CD4-positive, alpha-beta T cell treated with Interleukin-17A for 4 hours (primary cell): ENCODE measurements around the gene ARHGEF40.
"Not testable (repeated sequence)": the region's sequence is repeated elsewhere in the genome, so short reads cannot be mapped to it uniquely, and the experiment has no call there.

Experiments
- DNase-seq: peaks from one replicate; pipeline ENCODE4 v3.0.0-alpha.2; 2020; ENCODE audit warnings: mixed read lengths

ARHGEF40 gene

GRCh38 chr14:21040370-21040925, 29.7 kb upstream of the ARHGEF40 start:
- no peak for DNase-seq

DNA sequence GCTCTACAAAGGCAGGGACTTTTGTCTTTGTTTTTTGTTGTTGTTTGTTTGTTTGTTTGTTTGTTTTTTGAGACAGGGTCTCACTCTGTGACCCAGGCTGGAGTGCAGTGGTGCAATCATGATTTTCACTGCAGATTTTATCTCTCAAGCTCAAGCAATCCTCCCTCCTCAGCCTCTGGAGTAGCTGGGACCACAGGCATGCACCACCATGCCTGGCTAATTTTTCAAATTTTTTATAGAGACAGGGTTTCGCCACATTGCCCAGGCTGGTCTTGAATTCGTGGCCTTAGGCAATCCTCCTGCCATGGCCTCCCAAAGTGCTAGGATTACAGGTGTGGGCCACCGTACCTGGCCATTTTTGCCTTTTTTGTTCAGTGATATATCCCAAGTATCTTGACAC, 29.2 kb upstream of the ARHGEF40 start:
- DNase-seq, result not testable (repeated sequence)

DNA sequence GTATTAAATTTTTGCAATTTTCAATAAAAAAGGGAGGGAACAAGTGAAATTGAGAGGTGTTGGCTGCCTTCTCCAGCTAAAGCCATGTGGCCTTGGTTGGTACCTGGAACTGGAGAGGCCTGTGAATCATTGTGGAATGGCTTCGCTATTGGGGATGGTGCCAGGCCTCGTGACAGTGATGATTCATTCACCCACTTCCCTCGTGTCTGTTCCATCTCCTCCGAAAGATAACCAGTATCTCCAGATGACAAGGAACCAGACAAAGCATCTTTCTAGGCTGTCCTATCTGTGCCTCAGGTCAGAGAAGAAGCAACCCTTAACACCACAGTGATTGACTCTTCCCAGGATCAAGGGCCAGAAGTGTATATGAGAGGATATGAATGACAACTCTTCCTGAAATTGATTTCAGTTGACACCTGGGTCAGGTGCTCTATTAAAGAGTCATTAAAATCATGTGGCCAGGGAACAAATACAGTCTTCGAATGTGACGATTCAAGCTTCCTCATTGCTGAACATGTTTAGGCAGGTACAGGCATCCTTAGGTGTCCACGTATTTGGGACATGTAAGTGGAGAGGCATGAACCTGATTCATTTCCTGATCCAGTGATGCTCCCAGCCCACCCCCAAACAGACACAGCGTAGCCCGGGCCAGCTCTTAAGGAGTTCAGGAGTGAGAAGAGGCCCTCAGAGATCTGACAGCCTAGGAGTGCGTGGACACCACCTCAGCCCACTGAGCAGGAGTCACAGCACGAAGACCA, 28.2 kb upstream of the ARHGEF40 start, which contains the start of gene RNASE7:
Gene RNASE7, plus strand, starts transcription at position 687 of the 758 bp plus-strand sequence. CDS start 631 bp downstream, outside the sequence.
- DNase-seq, result no peak

DNA sequence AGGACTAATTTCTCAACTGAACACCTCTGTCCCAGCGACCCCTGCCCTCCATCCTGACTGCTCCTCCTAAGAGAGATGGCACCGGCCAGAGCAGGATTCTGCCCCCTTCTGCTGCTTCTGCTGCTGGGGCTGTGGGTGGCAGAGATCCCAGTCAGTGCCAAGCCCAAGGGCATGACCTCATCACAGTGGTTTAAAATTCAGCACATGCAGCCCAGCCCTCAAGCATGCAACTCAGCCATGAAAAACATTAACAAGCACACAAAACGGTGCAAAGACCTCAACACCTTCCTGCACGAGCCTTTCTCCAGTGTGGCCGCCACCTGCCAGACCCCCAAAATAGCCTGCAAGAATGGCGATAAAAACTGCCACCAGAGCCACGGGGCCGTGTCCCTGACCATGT, 27.2 kb upstream of the ARHGEF40 start:
- no peak for DNase-seq

DNA sequence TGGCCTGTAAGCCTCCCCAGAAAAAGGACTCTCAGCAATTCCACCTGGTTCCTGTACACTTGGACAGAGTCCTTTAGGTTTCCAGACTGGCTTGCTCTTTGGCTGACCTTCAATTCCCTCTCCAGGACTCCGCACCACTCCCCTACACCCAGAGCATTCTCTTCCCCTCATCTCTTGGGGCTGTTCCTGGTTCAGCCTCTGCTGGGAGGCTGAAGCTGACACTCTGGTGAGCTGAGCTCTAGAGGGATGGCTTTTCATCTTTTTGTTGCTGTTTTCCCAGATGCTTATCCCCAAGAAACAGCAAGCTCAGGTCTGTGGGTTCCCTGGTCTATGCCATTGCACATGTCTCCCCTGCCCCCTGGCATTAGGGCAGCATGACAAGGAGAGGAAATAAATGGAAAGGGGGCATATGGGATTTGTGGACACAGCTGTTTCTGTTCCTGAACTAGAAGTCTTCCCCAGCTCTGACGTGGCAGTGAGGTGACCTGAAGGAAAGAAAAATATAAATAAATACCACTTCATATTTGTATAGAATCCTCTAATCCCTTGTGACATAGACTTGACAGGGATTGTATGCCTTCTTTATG, 26.6 kb upstream of the ARHGEF40 start:
- no peak for DNase-seq

DNA sequence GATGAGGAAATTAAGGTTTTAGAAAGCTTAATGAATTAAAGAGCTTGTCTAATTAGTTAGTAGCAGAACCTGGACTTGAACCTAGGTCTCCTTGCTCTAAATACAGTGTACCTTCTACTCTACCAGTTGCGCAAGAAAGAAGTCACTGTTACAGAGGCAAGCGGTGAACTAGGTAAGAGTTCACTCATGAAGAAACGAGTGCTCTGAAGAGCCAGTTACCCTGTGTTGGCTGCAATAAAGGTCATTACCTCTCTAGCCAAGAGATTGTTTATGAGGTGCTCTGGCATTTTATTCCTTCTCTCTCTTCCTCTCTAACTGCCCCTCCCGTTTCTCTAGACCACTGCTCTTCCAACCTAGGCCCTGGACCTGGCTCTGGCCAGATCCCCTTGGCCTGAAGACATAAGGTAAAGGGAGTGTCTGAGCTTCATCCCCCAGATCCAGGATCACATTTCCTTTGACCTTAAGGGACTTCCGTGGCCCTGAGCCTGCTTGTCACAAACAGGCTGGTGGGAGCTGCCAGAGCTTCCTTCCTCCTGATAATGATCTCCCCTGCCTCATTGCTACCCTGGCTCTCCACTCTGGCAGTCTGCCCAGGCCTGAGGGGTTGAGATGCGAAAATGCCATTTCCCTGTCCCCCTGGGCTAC, 26.0 kb upstream of the ARHGEF40 start:
- peak; percentile 34 for DNase-seq

GRCh38 chr14:21047378-21047781, 22.7 kb upstream of the ARHGEF40 start:
- DNase-seq, result no peak

GRCh38 chr14:21048638-21049037, 21.5 kb upstream of the ARHGEF40 start:
- DNase-seq, result no peak

- no peak for DNase-seq
Measured at GRCh38 chr14:21049271-21049673, 20.8 kb upstream of the ARHGEF40 start.

- DNase-seq, result no peak
Measured at GRCh38 chr14:21050597-21050996, 19.5 kb upstream of the ARHGEF40 start.

GRCh38 chr14:21053184-21054122, 16.7 kb upstream of the ARHGEF40 start:
- no peak for DNase-seq

- no peak for DNase-seq
Measured at GRCh38 chr14:21054123-21054767, 15.9 kb upstream of the ARHGEF40 start.

DNA sequence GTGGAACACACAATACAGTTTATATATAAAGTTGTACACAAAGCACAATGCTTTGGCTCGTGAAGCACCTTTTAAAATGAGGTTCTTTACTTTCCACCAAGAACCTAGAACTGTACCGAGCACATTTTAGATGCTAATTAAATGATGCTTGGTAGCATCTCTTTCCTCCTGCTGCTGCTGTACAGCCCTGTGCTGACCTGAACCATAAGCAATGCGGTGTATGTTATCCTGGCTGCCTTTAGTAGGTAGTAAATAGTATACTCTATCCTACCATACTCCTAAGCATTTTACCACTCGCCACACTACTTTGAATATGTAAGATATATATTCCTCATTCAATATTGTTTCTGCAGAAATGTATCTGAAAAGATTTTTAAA, 15.3 kb upstream of the ARHGEF40 start:
- no peak for DNase-seq

GRCh38 chr14:21055432-21056117, 14.5 kb upstream of the ARHGEF40 start:
- no peak for DNase-seq

DNA sequence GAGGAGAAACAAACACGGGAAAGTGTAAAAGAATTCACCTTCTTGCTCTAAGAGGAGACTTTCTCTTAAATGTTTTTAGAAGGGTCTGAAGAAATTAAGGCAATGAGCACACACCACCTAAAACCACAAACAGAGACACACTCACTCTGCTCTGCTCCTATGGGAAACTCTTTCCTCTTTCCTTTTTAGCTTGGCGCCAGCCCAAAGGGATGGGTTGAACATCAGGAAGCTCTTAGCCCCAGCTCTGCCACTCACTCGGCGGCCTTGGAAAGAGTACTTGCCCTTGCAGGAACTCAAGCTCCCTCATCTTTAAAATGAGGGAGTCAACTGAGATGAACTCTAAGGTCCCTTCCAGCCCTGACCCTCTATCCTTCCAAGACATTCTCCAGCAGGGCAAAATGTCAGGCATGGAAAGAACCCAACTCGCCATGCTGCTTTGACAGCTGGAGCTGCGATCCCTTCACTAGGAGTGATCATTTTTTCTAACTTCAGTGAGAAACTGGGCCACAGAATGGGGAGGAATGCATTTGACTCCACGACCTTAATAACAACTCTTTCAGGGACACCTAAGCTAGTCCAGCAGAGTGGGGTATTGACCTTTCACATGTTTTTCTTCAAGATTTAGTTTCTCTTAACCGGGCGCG, 13.5 kb upstream of the ARHGEF40 start:
- no peak for DNase-seq

DNA sequence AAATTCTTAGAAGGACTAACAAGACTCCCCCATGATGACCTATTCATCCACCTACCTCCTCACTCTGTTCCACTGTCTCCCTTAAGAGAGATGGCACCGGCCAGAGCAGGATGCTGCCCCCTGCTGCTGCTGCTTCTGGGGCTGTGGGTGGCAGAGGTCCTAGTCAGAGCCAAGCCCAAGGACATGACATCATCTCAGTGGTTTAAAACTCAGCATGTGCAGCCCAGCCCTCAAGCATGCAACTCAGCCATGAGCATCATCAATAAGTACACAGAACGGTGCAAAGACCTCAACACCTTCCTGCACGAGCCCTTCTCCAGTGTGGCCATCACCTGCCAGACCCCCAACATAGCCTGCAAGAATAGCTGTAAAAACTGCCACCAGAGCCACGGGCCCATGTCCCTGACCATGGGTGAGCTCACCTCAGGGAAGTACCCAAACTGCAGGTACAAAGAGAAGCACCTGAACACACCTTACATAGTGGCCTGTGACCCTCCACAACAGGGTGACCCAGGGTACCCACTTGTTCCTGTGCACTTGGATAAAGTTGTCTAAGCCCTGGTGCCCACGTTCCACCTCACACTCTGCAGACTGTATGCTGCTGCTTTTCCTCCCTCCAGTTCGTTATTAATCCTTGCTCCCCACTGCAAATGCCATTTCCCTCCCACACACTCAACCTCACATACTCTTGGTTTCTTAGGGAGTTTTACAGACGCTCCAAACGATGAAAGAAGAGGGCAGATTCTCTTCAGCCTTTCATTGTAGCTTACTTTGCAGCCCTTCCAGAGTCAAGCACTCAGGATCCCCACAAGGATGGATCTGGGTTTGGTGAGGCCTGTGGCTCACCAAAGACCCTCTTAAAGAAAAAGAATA, 12.1 kb upstream of the ARHGEF40 start, which contains the start of gene RNASE8:
Gene RNASE8, plus strand, starts transcription at position 20 of the 873 bp plus-strand sequence. Its CDS starts 71 bp downstream, at position 91.
- no peak for DNase-seq

- DNase-seq, result no peak
Measured at GRCh38 chr14:21058903-21059302, 11.2 kb upstream of the ARHGEF40 start.

DNA sequence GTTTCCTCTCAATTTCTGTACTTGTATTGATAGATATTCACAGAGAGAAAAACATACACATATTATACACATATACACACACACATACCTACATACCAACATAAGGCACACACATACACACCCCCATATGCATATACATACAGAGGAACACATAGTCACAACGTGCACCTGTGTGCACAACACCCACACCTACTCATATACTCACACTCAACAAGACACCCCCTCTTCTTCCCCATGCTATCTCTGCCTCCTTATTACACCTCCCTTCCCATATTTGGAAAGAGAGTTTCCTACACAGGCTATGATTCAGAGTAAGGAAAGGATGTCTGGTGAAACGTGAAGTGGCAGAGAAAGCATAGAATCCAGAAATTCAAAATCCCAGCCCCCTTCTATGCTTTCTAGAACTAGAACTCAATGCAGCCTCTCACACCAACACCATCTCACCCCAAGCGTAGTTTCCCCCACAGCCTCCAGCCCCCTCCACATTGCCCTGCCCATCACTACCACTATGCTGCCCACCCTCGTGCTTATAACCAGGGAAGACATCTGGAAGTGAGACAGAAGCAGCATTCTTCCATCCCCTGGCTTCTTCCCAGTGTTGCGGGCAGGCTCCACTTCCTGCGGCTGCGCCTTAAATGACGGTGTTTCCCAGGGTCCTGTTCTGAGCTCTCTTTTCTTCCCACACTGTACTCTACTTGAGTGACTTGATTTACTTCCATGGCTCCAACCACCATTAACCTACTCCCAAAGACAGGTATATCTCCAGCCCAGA, 10.1 kb upstream of the ARHGEF40 start:
- DNase-seq, result no peak
